ENCODE measurements around the gene CALR3. TPM values are rescaled to one million over a fixed set of nuclear protein-coding genes. Genes with fewer than 3 reads are reported as not detected.

CALR3 gene
- total RNA-seq, 1 donor from 2014 or later, result not detected

- no peak for DNase-seq (ENCODE audit: low read depth)
- TF ChIP-seq, protein P1, sequence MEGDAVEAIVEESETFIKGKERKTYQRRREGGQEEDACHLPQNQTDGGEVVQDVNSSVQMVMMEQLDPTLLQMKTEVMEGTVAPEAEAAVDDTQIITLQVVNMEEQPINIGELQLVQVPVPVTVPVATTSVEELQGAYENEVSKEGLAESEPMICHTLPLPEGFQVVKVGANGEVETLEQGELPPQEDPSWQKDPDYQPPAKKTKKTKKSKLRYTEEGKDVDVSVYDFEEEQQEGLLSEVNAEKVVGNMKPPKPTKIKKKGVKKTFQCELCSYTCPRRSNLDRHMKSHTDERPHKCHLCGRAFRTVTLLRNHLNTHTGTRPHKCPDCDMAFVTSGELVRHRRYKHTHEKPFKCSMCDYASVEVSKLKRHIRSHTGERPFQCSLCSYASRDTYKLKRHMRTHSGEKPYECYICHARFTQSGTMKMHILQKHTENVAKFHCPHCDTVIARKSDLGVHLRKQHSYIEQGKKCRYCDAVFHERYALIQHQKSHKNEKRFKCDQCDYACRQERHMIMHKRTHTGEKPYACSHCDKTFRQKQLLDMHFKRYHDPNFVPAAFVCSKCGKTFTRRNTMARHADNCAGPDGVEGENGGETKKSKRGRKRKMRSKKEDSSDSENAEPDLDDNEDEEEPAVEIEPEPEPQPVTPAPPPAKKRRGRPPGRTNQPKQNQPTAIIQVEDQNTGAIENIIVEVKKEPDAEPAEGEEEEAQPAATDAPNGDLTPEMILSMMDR (conservative IDR thresholded peaks at IDR 0.05; ENCODE audit: low read depth, low read length), result no peak
- H3K4me3 ChIP-seq (ENCODE audit: low read depth, low read length), result no peak overlapping the region
Measured at GRCh38 chr19:16522559-16523377, 26.8 kb upstream of the CALR3 start.

GRCh38 chr19:16521715-16522289 lies 25.8 kb upstream of the CALR3 start:
- DNase-seq (ENCODE audit: low read depth), result no peak
- TF ChIP-seq, protein P1 (conservative IDR thresholded peaks at IDR 0.05; ENCODE audit: low read depth, low read length), result no peak
- H3K4me3 ChIP-seq (ENCODE audit: low read depth, low read length), result no peak overlapping the region

DNA sequence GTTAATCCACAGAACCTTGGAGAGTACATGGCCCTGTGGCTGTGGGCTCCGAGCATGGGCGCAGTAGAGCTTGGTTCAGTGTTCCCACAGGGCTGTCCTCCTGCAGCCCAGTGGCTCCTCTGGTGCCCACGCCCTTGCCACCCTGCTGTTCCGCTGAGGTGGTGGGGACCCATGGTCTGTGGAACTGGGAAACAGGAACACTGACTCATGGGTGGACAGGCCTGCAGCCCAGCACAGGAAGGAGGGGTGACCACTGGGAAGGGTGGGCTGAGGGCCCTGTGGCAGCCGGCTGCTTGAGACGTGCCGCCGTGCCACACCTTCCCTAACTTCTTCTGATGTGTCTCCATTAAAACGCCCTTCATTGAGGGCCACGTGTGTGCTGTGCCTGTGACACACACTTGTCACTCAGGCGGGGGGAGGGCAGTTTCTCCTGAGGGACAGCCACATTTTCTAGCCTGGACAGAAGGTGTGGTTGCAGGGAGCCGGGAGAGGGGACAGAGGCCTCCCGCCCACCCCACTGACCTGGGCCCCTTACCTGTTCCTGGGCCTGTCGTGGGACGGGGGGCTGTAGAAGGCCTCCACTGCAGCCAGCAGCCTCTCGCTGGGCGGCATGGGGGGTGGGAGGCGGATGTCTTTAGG lies 25.1 kb upstream of the CALR3 start:
- TF ChIP-seq, protein P1 (conservative IDR thresholded peaks at IDR 0.05; ENCODE audit: low read depth, low read length), result no peak
- DNase-seq (ENCODE audit: low read depth), result no peak
- H3K4me3 ChIP-seq (ENCODE audit: low read depth, low read length), result no peak overlapping the region

DNA sequence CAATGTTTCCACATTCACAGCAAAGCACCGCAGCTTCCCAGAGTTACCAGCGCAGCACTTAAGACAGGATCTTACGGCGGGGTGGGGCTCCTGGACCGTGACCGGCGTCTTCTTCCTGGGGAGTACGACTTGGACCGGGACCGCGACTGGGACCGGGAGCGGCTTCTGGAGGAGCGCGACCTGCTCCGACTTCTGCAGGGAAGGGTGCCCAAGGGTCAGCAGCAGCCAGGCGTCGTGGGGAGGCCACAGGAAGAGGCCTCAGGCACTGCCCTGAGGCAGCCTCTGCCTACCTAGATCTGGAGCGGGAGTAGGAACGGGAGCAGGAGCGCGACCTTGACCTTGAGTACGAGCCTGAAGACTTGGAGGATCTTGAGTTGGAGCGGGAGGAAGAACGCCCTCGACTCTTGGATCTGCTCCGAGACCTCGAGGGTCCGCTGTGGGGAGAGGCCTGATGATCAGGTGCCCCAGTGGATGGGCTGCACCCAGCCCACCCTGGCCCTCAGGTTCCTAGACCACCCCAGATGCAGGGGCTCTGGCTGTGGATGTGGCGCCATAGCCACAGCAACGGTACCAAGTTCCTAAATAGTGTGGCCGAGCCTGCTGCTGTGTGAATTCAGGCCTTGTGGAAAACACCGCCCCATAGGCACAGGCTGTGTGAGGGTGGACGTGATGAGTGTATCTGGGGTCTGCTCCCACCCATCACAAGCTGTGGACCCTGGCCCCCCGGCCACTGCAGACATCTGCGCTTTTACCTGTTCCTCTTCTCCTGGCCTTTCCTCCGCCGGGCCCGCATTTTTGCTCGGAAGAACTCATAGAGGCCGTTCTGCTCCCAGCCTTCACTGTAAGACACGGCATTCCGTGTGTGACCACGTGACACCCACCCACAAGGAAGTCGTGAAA lies 24.4 kb upstream of the CALR3 start:
- H3K4me3 ChIP-seq (ENCODE audit: low read depth, low read length), result no peak overlapping the region
- DNase-seq (ENCODE audit: low read depth), result no peak
- TF ChIP-seq, protein P1 (conservative IDR thresholded peaks at IDR 0.05; ENCODE audit: low read depth, low read length), result no peak

DNA sequence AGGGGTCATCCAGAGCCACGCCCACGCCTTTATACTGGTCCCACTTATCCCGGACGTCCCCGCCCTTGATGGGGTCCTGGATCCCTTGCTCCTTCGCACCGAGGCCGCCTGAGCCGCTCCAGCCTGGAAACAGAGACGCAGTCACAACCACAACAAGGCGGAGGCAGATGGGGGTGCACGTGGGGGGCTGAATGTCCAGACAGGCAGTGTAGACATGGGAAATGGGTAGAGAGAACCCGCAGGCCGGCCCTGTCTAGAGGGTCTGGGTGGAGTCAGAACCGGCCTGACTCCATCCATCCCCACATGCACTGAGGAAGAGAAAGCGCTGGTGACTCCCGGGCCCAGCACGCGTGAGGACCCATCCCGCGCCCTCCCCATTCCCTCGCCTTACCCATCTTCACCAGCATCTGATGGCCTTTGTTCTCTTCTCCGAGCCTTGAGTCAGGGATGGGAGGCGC lies 23.3 kb upstream of the CALR3 start:
- TF ChIP-seq, protein P1 (conservative IDR thresholded peaks at IDR 0.05; ENCODE audit: low read depth, low read length), result no peak
- no peak for DNase-seq (ENCODE audit: low read depth)

DNA sequence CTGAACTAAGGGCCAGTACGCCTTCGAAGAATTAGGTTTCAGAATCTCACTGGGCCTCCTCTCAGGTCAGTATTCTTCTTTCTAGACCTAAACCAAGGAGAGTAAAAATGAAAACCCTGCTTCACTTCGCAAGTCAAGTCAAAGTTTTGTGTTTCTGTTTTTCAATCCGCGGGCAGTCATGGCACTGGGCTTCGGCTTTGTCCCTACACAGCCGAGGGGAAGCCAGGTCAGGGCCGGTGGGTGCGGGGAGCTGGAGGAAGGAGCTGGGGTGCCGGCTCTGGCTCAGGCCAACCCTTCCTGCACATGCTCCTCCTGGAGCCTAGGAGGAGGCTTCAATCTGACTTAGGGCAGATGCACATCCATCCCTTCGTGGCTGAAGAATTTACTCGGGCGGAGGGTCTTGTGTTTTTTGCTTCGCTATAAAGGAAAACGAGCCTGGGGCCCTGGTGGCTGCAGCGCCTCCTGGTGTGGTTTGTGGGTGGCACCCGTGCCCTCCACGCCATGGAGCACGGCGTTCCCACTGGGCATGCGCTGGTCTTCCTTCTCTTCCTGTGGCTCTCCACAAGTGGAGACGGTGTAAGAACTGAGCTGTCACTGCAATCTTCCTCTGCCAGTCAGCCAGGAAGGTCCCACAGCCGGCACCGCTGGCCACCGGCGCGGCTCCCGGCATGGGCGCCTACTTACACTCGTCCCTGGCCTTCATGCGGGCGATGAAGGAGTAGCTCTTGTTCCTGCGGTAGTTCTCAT lies 22.7 kb upstream of the CALR3 start:
- TF ChIP-seq, protein P1 (conservative IDR thresholded peaks at IDR 0.05; ENCODE audit: low read depth, low read length), result peak; percentile 28
- no peak for DNase-seq (ENCODE audit: low read depth)
- H3K4me3 ChIP-seq (ENCODE audit: low read depth, low read length), result no peak overlapping the region

More for the DNA sequence above, 23.3 kb upstream of the CALR3 start:
- no peak overlapping the region for H3K4me3 ChIP-seq (ENCODE audit: low read depth, low read length)
